OCI-LY3 (cell line): ENCODE measurements around the gene MATN4.

ENCODE experiments used
- EZH2phosphoT487 ChIP-seq: fragments of 200-600 bp; shearing (Covaris generic); IDR thresholded peaks from 2 replicates; pipeline ENCODE4 v1.6.1; 2018; ENCODE audit warnings: antibody characterized with exemption, mixed run types, low read depth
- TF ChIP-seq, protein P1 (sequence below): fragments of 200-600, 300-600 bp; sonication (generic); IDR thresholded peaks from 2 replicates; pipeline ENCODE4 v1.5.1; 2014; ENCODE audit warnings: antibody characterized with exemption, low read length, low read depth

DNA sequence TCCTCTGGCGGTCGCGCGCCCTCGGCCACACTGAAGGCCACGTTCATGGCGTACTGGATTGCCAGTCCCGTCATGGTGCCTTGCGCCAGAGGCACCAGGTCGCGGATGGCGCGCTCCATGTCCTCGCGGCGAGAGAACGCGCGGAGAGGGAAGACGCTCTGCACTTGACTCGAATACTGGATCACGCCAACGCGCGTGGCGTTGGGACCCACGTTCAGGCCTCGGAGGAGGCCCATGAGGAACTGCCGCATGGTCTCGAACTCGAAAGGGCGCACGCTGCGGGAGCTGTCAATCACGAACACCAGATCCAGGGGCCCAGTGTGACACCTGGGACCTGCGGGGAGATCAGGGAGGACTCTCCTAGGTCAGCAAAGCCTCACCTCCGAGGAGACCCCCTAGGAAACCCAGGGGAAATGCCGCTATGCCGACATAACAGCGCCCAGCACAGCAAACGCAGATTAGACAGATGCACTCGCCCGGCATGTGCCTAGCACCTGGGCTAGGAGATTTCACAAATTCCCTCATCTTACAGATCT is 3.6 kb downstream of the MATN4 start:
- TF ChIP-seq, protein P1, sequence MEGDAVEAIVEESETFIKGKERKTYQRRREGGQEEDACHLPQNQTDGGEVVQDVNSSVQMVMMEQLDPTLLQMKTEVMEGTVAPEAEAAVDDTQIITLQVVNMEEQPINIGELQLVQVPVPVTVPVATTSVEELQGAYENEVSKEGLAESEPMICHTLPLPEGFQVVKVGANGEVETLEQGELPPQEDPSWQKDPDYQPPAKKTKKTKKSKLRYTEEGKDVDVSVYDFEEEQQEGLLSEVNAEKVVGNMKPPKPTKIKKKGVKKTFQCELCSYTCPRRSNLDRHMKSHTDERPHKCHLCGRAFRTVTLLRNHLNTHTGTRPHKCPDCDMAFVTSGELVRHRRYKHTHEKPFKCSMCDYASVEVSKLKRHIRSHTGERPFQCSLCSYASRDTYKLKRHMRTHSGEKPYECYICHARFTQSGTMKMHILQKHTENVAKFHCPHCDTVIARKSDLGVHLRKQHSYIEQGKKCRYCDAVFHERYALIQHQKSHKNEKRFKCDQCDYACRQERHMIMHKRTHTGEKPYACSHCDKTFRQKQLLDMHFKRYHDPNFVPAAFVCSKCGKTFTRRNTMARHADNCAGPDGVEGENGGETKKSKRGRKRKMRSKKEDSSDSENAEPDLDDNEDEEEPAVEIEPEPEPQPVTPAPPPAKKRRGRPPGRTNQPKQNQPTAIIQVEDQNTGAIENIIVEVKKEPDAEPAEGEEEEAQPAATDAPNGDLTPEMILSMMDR, result no peak
- TF ChIP-seq EZH2phosphoT487, result no peak
